Measurements from ENCODE around the gene EGFR.

Gene EGFR

GRCh38 chr7:55157764-55158105 lies 138.9 kb downstream of the EGFR start:
- no peak overlapping the region for H3K4me3 ChIP-seq (ENCODE audit: control insufficient read depth, low read depth, low read length)
- TF ChIP-seq CTCF (conservative IDR thresholded peaks at IDR 0.05; ENCODE audit: control insufficient read depth, insufficient read depth, low read depth, low read length): no peak
- no peak for DNase-seq (ENCODE audit: low read depth)

- no peak for TF ChIP-seq CTCF (conservative IDR thresholded peaks at IDR 0.05; ENCODE audit: control insufficient read depth, insufficient read depth, low read depth, low read length)
- no peak for DNase-seq (ENCODE audit: low read depth)
- no peak overlapping the region for H3K4me3 ChIP-seq (ENCODE audit: control insufficient read depth, low read depth, low read length)
These were observed 139.9 kb downstream of the EGFR start for GRCh38 chr7:55158541-55159382.

- peak; percentile 45 for DNase-seq (ENCODE audit: low read depth)
- H3K4me3 ChIP-seq (ENCODE audit: control insufficient read depth, low read depth, low read length): no peak overlapping the region
- no peak for TF ChIP-seq CTCF (conservative IDR thresholded peaks at IDR 0.05; ENCODE audit: control insufficient read depth, insufficient read depth, low read depth, low read length)
These were observed 141.7 kb downstream of the EGFR start for GRCh38 chr7:55160539-55160938.

- no peak overlapping the region for H3K4me3 ChIP-seq (ENCODE audit: control insufficient read depth, low read depth, low read length)
- no peak for TF ChIP-seq CTCF (conservative IDR thresholded peaks at IDR 0.05; ENCODE audit: control insufficient read depth, insufficient read depth, low read depth, low read length)
- no peak for DNase-seq (ENCODE audit: low read depth)
These were observed 142.4 kb downstream of the EGFR start for GRCh38 chr7:55161154-55161687.

GRCh38 chr7:55162476-55162875 lies 143.7 kb downstream of the EGFR start:
- TF ChIP-seq CTCF (conservative IDR thresholded peaks at IDR 0.05; ENCODE audit: control insufficient read depth, insufficient read depth, low read depth, low read length): no peak
- no peak overlapping the region for H3K4me3 ChIP-seq (ENCODE audit: control insufficient read depth, low read depth, low read length)
- no peak for DNase-seq (ENCODE audit: low read depth)

GRCh38 chr7:55163733-55164132 lies 144.9 kb downstream of the EGFR start:
- no peak for TF ChIP-seq CTCF (conservative IDR thresholded peaks at IDR 0.05; ENCODE audit: control insufficient read depth, insufficient read depth, low read depth, low read length)
- DNase-seq (ENCODE audit: low read depth): no peak
- H3K4me3 ChIP-seq (ENCODE audit: control insufficient read depth, low read depth, low read length): no peak overlapping the region

Measured in fibroblast of mammary gland (primary cell).